SK-N-SH (cell line): ENCODE data around the gene VPS26B. TPM values are rescaled to one million over a fixed set of nuclear protein-coding genes. Genes with fewer than 3 reads are reported as not detected.
A peak's percentile ranks its signal among the peaks of the same experiment; 100 is the strongest.

ENCODE experiments used
- CTCF ChIA-PET: fragments of 300-600, 350-600 bp; formaldehyde crosslinking; extraction: SDS; loops from one replicate; lab custom pipeline; 2021; lab: Yijun Ruan, JAX
- POLR2A ChIA-PET: fragments of 350-600 bp; sonication (Branson Sonifier 250); formaldehyde crosslinking; extraction: SDS; loops from one replicate; lab custom pipeline; 2020; ENCODE audit warnings: antibody characterized with exemption, inconsistent platforms; lab: Yijun Ruan, JAX
- DNase-seq: peaks from one replicate; pipeline ENCODE4 v3.0.0; 2012
- H2AFZ ChIP-seq: fragments of 200-600 bp; sonication (generic); 2 replicates; pipeline ENCODE4 v1.8.1; 2016; ENCODE audit warnings: antibody characterized with exemption, mild to moderate bottlenecking, low read depth
- H3F3A ChIP-seq: fragments of 200-600 bp; sonication (generic); replicated peaks from 2 replicates; pipeline ENCODE3; 2016; ENCODE audit warnings: antibody characterized with exemption, mild to moderate bottlenecking; ENCODE audit not compliant: insufficient read depth
- H3K27ac ChIP-seq, 2 experiments: fragments of 200-500 bp in 1 of 2; fragments of 200-600 bp in 1 of 2; sonication (Bioruptor generic) in 1 of 2; sonication (generic), shearing (Covaris generic) in 1 of 2; 2 replicates each; pipeline versions ENCODE4 v1.5.1 to v1.6.1; 2014 to 2016; ENCODE audit warnings: low read depth in 2 of 2, inconsistent platforms in 1 of 2, low read length in 1 of 2, mild to moderate bottlenecking in 1 of 2, mixed read lengths in 1 of 2
- H3K27me3 ChIP-seq: fragments of 200-600 bp; sonication (generic), shearing (Covaris generic); 2 replicates; pipeline ENCODE4 v1.6.1; 2016; ENCODE audit warnings: mixed run types; ENCODE audit not compliant: insufficient read depth
- H3K36me3 ChIP-seq, 2 experiments: fragments of 200-500 bp in 1 of 2; fragments of 200-600 bp in 1 of 2; sonication (Bioruptor generic) in 1 of 2; sonication (generic) in 1 of 2; replicated peaks in 1 of 2; 2 replicates each; pipeline versions ENCODE3 to v1.5.1; 2014 to 2016; ENCODE audit warnings: low read length in 1 of 2, mild to moderate bottlenecking in 1 of 2; ENCODE audit not compliant: insufficient read depth in 2 of 2, control insufficient read depth in 1 of 2
- H3K4me1 ChIP-seq, 2 experiments: fragments of 200-500 bp in 1 of 2; fragments of 200-600 bp in 1 of 2; sonication (Bioruptor generic) in 1 of 2; sonication (generic), shearing (Covaris generic) in 1 of 2; 2 replicates each; pipeline versions ENCODE4 v1.5.1 to v1.6.1; 2014 to 2016; ENCODE audit warnings: low read depth in 1 of 2, low read length in 1 of 2, mixed run types in 1 of 2; ENCODE audit not compliant: insufficient read depth in 2 of 2, control insufficient read depth in 1 of 2
- H3K4me2 ChIP-seq: fragments of 200-600 bp; sonication (generic), shearing (Covaris generic); 2 replicates; pipeline ENCODE4 v1.6.1; 2017; ENCODE audit warnings: mixed run types
- H3K4me3 ChIP-seq, 2 experiments: fragments of 200-500 bp in 1 of 2; fragments of 200-600 bp in 1 of 2; sonication (Bioruptor generic) in 1 of 2; sonication (generic), shearing (Covaris generic) in 1 of 2; 2 replicates each; pipeline versions ENCODE4 v1.5.1 to v1.8.1; 2014 to 2016; ENCODE audit warnings: low read depth in 2 of 2, inconsistent platforms in 1 of 2, low read length in 1 of 2, mild to moderate bottlenecking in 1 of 2, mixed read lengths in 1 of 2, moderate library complexity in 1 of 2
- H3K79me2 ChIP-seq: fragments of 200-600 bp; sonication (generic); 2 replicates; pipeline ENCODE4 v1.8.1; 2017; ENCODE audit warnings: mild to moderate bottlenecking; ENCODE audit not compliant: insufficient read depth
- H3K9ac ChIP-seq: fragments of 200-600 bp; sonication (generic); 2 replicates; pipeline ENCODE4 v1.6.1; 2017; ENCODE audit warnings: mixed run types
- H3K9me2 ChIP-seq: fragments of 200-600 bp; sonication (generic); 2 replicates; pipeline ENCODE4 v1.6.1; 2017; ENCODE audit warnings: mixed run types
- H3K9me3 ChIP-seq: fragments of 200-600 bp; sonication (generic); 2 replicates; pipeline ENCODE4 v1.6.1; 2017; ENCODE audit warnings: mixed run types, mild to moderate bottlenecking, moderate library complexity
- H4K20me1 ChIP-seq: fragments of 200-600 bp; sonication (generic); 2 replicates; pipeline ENCODE4 v1.6.1; 2017; ENCODE audit warnings: mild to moderate bottlenecking, mixed run types; ENCODE audit not compliant: insufficient read depth
- CHD2 ChIP-seq: fragments of 150-350 bp; IDR thresholded peaks from 2 replicates; pipeline ENCODE4 v1.6.1; 2018; ENCODE audit warnings: low read length; ENCODE audit not compliant: partially characterized antibody
- ELF1 ChIP-seq: IDR thresholded peaks from 2 replicates; pipeline ENCODE4 v1.4.0; 2012
- EP300 ChIP-seq, 2 experiments: IDR thresholded peaks; 2 replicates each; pipeline versions ENCODE4 v1.4.0 to v1.6.1; 2012; ENCODE audit warnings: borderline replicate concordance in 1 of 2, low read depth in 1 of 2, low read length in 1 of 2
- EZH2phosphoT487 ChIP-seq: fragments of 200-600 bp; sonication (generic); IDR thresholded peaks from 2 replicates; pipeline ENCODE4 v1.6.1; 2017; ENCODE audit warnings: low read depth, mixed run types, mild to moderate bottlenecking, antibody characterized with exemption, moderate library complexity, borderline replicate concordance
- FOXJ3 ChIP-seq: sonication (generic); formaldehyde crosslinking; IDR thresholded peaks from 2 replicates; pipeline ENCODE4 v1.5.1; 2020; ENCODE audit warnings: mild to moderate bottlenecking, missing genetic modification reagents
- GABPA ChIP-seq: IDR thresholded peaks from 2 replicates; pipeline ENCODE4 v1.4.0; 2012; ENCODE audit warnings: low read depth, mild to moderate bottlenecking
- GATA2 ChIP-seq: sonication (generic); formaldehyde crosslinking; IDR thresholded peaks from 2 replicates; pipeline ENCODE4 v1.5.0; 2020; ENCODE audit warnings: mild to moderate bottlenecking, missing genetic modification reagents
- JUND ChIP-seq: IDR thresholded peaks from 2 replicates; pipeline ENCODE4 v1.4.0; 2012
- MXI1 ChIP-seq: IDR thresholded peaks from 2 replicates; pipeline ENCODE4 v1.6.1; 2012; ENCODE audit warnings: mild to moderate bottlenecking, low read depth, low read length, improper control_type of control experiment
- RAD21 ChIP-seq: IDR thresholded peaks from 2 replicates; pipeline ENCODE4 v1.6.1; 2012; ENCODE audit warnings: mild to moderate bottlenecking, low read length
- RCOR1 ChIP-seq: fragments of 150-350 bp; IDR thresholded peaks from 2 replicates; pipeline ENCODE4 v1.6.1; 2017; ENCODE audit warnings: antibody characterized with exemption, low read length
- RFX5 ChIP-seq: IDR thresholded peaks from 2 replicates; pipeline ENCODE4 v1.6.1; 2012; ENCODE audit warnings: mild to moderate bottlenecking, improper control_type of control experiment, low read length
- SMC3 ChIP-seq: IDR thresholded peaks from 2 replicates; pipeline ENCODE4 v1.6.1; 2012; ENCODE audit warnings: low read depth, low read length, improper control_type of control experiment
- TAF1 ChIP-seq: IDR thresholded peaks from 2 replicates; pipeline ENCODE4 v1.6.1; 2012; ENCODE audit warnings: low read depth, mild to moderate bottlenecking, low read length, moderate library complexity, borderline replicate concordance
- TEAD4 ChIP-seq: IDR thresholded peaks from 2 replicates; pipeline ENCODE4 v1.4.0; 2012; ENCODE audit warnings: mild to moderate bottlenecking, borderline replicate concordance; ENCODE audit not compliant: insufficient read depth
- WGBS: methylation state at CpG from one replicate; pipeline ENCODE4 v1.1.6; 2017; ENCODE audit warnings: low lambda C conversion rate; 5-methylcytosine and 5-hydroxymethylcytosine counted together
- polyA plus RNA-seq, 3 experiments: library from polyadenylated mRNA; depleted of rRNA; stranded (reverse); fragments of >200 nt; gene quantifications; 2 replicates each; pipeline ENCODE4 v1.2.3, GENCODE V29; 2012
- TF ChIP-seq, protein P1 (sequence below): IDR thresholded peaks from 2 replicates; pipeline ENCODE4 v1.4.0; 2012; ENCODE audit warnings: low read depth, borderline replicate concordance
- TF ChIP-seq, protein P2 (sequence below): IDR thresholded peaks from 2 replicates; pipeline ENCODE4 v1.6.1; 2012; ENCODE audit warnings: mild to moderate bottlenecking, low read depth, low read length, moderate library complexity
- TF ChIP-seq, protein P3 (sequence below): fragments of 150-350 bp; IDR thresholded peaks from 2 replicates; pipeline ENCODE4 v1.6.1; 2017; ENCODE audit warnings: antibody characterized with exemption, low read length, low read depth, borderline replicate concordance
- TF ChIP-seq, protein P4 (sequence below): fragments of 150-350 bp; IDR thresholded peaks from 2 replicates; pipeline ENCODE4 v1.6.1; 2016; ENCODE audit warnings: mild to moderate bottlenecking, low read depth, low read length

The VPS26B gene
- polyA plus RNA-seq, 1 of the 3 experiments (the other 2 are of a cell fraction), result 53.0 TPM

DNA sequence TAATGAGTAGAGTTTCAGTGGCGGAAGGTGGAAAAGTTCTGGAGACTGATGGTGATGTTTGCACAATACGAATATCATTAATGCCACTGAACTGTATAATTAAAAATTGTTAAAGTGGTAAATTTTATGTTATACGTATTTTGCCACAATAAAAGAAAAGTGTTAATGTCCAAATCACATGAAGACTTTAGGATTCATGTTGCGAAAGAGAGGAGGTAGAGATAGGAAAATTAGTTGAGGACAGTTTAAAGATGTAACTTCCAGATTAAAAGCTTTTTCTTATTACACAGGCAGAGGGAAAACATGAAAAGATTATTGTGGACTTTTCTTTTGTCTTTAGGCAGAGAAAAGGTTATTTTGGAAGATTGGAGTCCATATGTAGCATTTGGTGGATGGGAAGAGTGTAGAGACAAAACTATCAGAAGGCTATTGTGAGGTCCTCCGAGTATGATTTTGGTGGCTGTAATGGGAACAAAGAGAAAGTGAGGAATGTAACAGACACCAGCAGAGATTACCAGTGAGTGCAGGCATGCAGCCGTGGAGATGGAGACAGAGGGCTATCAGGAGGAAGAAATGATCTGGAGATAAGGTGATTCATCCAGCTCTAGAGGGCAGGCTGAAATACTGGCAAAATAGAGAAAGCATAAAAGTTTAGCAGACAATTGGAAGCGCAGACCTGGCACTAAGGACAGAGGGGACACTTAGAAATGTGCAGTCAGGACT, 12.5 kb downstream of the VPS26B start (continued):
- TF ChIP-seq, protein P1, sequence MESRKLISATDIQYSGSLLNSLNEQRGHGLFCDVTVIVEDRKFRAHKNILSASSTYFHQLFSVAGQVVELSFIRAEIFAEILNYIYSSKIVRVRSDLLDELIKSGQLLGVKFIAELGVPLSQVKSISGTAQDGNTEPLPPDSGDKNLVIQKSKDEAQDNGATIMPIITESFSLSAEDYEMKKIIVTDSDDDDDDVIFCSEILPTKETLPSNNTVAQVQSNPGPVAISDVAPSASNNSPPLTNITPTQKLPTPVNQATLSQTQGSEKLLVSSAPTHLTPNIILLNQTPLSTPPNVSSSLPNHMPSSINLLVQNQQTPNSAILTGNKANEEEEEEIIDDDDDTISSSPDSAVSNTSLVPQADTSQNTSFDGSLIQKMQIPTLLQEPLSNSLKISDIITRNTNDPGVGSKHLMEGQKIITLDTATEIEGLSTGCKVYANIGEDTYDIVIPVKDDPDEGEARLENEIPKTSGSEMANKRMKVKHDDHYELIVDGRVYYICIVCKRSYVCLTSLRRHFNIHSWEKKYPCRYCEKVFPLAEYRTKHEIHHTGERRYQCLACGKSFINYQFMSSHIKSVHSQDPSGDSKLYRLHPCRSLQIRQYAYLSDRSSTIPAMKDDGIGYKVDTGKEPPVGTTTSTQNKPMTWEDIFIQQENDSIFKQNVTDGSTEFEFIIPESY, result no peak
- TF ChIP-seq EZH2phosphoT487, result no peak
- TF ChIP-seq CHD2, result no peak
- peak; percentile 75 for TF ChIP-seq JUND

DNA sequence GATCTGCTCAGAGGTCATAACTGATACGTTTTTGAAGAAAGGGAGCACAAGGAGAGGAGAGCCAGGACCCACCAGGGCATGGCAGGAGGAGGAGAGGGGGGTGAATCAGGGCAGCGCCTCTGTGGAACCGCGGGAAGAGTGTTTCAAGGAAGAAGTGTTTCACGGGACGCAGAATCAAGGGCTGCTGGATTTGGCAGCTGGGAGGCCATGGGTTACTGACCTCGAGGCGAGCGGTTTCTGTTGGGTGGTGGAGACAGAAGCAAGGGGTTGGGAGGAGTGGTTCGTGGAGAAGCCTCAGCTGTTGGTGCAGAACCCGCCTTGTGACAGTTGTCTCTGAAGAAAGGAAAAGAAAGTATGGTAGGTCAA, 13.1 kb downstream of the VPS26B start:
- H3K9me2 ChIP-seq, result no peaks in the 10 kb centered on the region
- no peaks in the 10 kb centered on the region for H4K20me1 ChIP-seq
- H3K9ac ChIP-seq, result peak overlapping the region; percentile 53; the same call in 1 of the 2 replicates
- POLR2A ChIA-PET, result no interaction called here
- peaks cover 34% of the 10 kb centered on the region for H3K79me2 ChIP-seq
- peaks cover 3 to 22% of the 10 kb centered on the region in 2 experiments; a peak in 3 of 4 replicates for H3K4me1 ChIP-seq
- no peaks in the 10 kb centered on the region for H3K27me3 ChIP-seq
- peaks cover 17% of the 10 kb centered on the region for H3F3A ChIP-seq
- H3K36me3 ChIP-seq, result peaks cover 29 to 52% of the 10 kb centered on the region in 2 experiments
- peak overlapping the region; percentile 19 to 83; a peak in 3 of 4 replicates for H3K27ac ChIP-seq
- CTCF ChIA-PET, result no interaction called here
- no peaks in the 10 kb centered on the region for H3K9me3 ChIP-seq
- peak overlapping the region; percentile 2; the same call in 1 of the 2 replicates for H2AFZ ChIP-seq
- DNase-seq, result no peak
- H3K4me3 ChIP-seq, result peak overlapping the region in 1 of 2 experiments; percentile 30; a peak in 1 of 4 replicates
- TF ChIP-seq ELF1, result no peak
- no peak for TF ChIP-seq GABPA
- TF ChIP-seq TAF1, result no peak
- TF ChIP-seq RAD21, result no peak
- no peak for TF ChIP-seq TEAD4
- TF ChIP-seq, protein P2, sequence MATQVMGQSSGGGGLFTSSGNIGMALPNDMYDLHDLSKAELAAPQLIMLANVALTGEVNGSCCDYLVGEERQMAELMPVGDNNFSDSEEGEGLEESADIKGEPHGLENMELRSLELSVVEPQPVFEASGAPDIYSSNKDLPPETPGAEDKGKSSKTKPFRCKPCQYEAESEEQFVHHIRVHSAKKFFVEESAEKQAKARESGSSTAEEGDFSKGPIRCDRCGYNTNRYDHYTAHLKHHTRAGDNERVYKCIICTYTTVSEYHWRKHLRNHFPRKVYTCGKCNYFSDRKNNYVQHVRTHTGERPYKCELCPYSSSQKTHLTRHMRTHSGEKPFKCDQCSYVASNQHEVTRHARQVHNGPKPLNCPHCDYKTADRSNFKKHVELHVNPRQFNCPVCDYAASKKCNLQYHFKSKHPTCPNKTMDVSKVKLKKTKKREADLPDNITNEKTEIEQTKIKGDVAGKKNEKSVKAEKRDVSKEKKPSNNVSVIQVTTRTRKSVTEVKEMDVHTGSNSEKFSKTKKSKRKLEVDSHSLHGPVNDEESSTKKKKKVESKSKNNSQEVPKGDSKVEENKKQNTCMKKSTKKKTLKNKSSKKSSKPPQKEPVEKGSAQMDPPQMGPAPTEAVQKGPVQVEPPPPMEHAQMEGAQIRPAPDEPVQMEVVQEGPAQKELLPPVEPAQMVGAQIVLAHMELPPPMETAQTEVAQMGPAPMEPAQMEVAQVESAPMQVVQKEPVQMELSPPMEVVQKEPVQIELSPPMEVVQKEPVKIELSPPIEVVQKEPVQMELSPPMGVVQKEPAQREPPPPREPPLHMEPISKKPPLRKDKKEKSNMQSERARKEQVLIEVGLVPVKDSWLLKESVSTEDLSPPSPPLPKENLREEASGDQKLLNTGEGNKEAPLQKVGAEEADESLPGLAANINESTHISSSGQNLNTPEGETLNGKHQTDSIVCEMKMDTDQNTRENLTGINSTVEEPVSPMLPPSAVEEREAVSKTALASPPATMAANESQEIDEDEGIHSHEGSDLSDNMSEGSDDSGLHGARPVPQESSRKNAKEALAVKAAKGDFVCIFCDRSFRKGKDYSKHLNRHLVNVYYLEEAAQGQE, result no peak
- no peak for TF ChIP-seq RCOR1
- no peak for TF ChIP-seq SMC3
- no peak for TF ChIP-seq EZH2phosphoT487
- no peak for TF ChIP-seq CHD2
- no peak for TF ChIP-seq RFX5
- no peak for TF ChIP-seq FOXJ3 (CRISPR knock-in tag)
- TF ChIP-seq, protein P3, sequence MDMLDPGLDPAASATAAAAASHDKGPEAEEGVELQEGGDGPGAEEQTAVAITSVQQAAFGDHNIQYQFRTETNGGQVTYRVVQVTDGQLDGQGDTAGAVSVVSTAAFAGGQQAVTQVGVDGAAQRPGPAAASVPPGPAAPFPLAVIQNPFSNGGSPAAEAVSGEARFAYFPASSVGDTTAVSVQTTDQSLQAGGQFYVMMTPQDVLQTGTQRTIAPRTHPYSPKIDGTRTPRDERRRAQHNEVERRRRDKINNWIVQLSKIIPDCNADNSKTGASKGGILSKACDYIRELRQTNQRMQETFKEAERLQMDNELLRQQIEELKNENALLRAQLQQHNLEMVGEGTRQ, result no peak
- TF ChIP-seq EP300 (IDR thresholded peaks at IDR 0.05; ENCODE audit: borderline replicate concordance in 1 of 2, low read depth in 1 of 2, low read length in 1 of 2), result no peak
- TF ChIP-seq MXI1, result no peak
- TF ChIP-seq, protein P1, result no peak
- TF ChIP-seq, protein P4, sequence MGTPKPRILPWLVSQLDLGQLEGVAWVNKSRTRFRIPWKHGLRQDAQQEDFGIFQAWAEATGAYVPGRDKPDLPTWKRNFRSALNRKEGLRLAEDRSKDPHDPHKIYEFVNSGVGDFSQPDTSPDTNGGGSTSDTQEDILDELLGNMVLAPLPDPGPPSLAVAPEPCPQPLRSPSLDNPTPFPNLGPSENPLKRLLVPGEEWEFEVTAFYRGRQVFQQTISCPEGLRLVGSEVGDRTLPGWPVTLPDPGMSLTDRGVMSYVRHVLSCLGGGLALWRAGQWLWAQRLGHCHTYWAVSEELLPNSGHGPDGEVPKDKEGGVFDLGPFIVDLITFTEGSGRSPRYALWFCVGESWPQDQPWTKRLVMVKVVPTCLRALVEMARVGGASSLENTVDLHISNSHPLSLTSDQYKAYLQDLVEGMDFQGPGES, result no peak
- no peak for TF ChIP-seq GATA2 (CRISPR knock-in tag)
- peak overlapping the region; percentile 70 for H3K4me2 ChIP-seq
- 56% methylated on average over 11 of the region's 11 CpGs for WGBS
